Activated T-helper 1 cell treated with anti-CD3 and anti-CD28 coated beads, Interleukin-12 subunit alpha, Interleukin-12 subunit beta, Interleukin-2, Interleukin-4 antibody, amounts not matched to agents 30 ng/mL and 10 ng/mL and 1 ng/mL, durations not matched to agents 14 hours and 24 hours and 36 hours (primary cell): Measurements from ENCODE around the gene DNLZ. TPM values are rescaled to one million over a fixed set of nuclear protein-coding genes. Genes with fewer than 3 reads are reported as not detected.
A peak's percentile ranks its signal among the peaks of the same experiment; 100 is the strongest.

Source experiments
- DNase-seq: peaks from one replicate; pipeline ENCODE4 v3.0.0; 2021; ENCODE audit warnings: low spot score
- H3K27ac Mint-ChIP-seq: one replicate; pipeline ENCODE4 v1.8.0; 2021; ENCODE audit warnings: mild to moderate bottlenecking, mixed read lengths
- H3K27me3 Mint-ChIP-seq: one replicate; pipeline ENCODE4 v1.8.0; 2022; ENCODE audit warnings: mild to moderate bottlenecking, moderate library complexity, mixed read lengths; ENCODE audit not compliant: insufficient read depth
- H3K36me3 Mint-ChIP-seq: one replicate; pipeline ENCODE4 v1.8.0; 2021; ENCODE audit warnings: low read depth, mixed read lengths
- H3K4me1 Mint-ChIP-seq: one replicate; pipeline ENCODE4 v1.8.0; 2021; ENCODE audit warnings: low read depth, mixed read lengths
- H3K4me3 Mint-ChIP-seq: one replicate; pipeline ENCODE4 v1.8.0; 2021; ENCODE audit warnings: mild to moderate bottlenecking, moderate library complexity, mixed read lengths
- H3K9me3 Mint-ChIP-seq: one replicate; pipeline ENCODE4 v1.8.0; 2021; ENCODE audit warnings: mixed read lengths
- intact Hi-C: fragments of 100-400 bp; cut with micrococcal nuclease; formaldehyde crosslinking; loops from one replicate; pipeline ENCODE4 v1.15.1; 2024
- total RNA-seq: library from RNA; stranded (reverse); gene quantifications from 2 replicates; pipeline ENCODE4 v1.2.3, GENCODE V29; 2022

The DNLZ gene
- total RNA-seq, 1 donor from 2014 or later = 35.2 TPM

- intact Hi-C loops = loop anchor here (5.0 kb wide), 1 partner anchor 496 kb away; the partner anchor contains the start of gene CAMSAP1
- Mint-ChIP-seq H3K27ac (peak overlapping the region; percentile 52), H3K9me3 (no peaks in the 10 kb centered on the region), H3K27me3 (no peaks in the 10 kb centered on the region), H3K36me3 (peaks cover 56% of the 10 kb centered on the region), H3K4me3 (peak overlapping the region; percentile 65), H3K4me1 (peaks cover 38% of the 10 kb centered on the region)
- peak; percentile 69 for DNase-seq
These were observed 40.0 kb upstream of the DNLZ start for GRCh38 chr9:136403538-136403914.

- DNase-seq = no peak
- H3K4me1 Mint-ChIP-seq = peaks cover 41% of the 10 kb centered on the region
These were observed 38.5 kb upstream of the DNLZ start for GRCh38 chr9:136402067-136402466.

GRCh38 chr9:136401173-136401922 is 37.8 kb upstream of the DNLZ start:
- no peak for DNase-seq
- Mint-ChIP-seq H3K4me1 (peaks cover 41% of the 10 kb centered on the region), H3K36me3 (peaks cover 53% of the 10 kb centered on the region), H3K27me3 (no peaks in the 10 kb centered on the region), H3K27ac (no peak overlapping the region), H3K9me3 (no peaks in the 10 kb centered on the region), H3K4me3 (peak overlapping the region; percentile 53)
- intact Hi-C loops = loop anchor here (2.0 to 5.0 kb wide), 4 partner anchors 81 to 494 kb away; partner anchors contain the start of genes CAMSAP1, QSOX2 and SEC16A

More at GRCh38 chr9:136402067-136402466, 38.5 kb upstream of the DNLZ start:
- intact Hi-C loops = loop anchor here (5.0 kb wide), 1 partner anchor 495 kb away; the partner anchor contains the start of gene CAMSAP1
- Mint-ChIP-seq H3K36me3 (peaks cover 53% of the 10 kb centered on the region), H3K4me3 (no peak overlapping the region), H3K27me3 (no peaks in the 10 kb centered on the region), H3K9me3 (no peaks in the 10 kb centered on the region), H3K27ac (no peak overlapping the region)

DNA sequence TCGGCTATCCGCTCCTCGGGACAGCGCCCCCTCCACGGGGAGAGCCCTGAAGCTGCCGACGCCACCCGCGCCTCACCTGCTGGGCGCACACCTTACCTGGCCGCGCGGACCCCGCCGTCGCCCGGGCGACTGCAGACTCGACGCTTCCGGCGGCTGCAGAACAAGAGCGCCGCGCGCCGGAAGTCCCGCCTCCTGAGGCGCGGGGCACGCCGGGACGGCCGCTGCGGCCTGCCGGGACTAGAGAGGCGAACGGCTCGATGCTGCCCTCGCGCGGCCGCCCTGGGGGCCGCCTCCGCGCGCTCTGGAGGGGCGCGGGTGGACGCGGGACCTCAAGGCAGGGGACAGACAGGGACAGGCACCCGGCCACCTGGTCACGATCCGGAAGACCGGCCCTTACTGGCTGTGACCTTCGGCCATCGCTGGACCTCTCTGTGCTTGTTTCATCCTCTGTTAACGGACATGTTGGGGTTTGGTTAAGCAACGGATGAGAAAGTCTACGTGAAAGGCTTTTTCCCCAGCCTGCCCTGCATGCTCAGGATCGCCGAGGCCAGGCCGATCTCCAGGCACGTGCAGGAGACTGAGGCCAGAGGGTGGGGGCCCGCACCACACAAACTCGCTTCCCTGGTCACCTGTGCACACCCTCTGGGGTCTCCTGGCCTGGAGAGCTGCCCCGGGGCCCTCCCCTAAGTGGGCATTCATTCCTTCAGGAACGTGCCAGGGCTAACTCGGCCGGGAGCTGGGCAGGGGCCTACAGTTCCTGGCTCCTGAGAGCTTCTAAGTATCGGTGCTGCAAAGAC is 36.7 kb upstream of the DNLZ start, which contains the start of gene SNAPC4:
Gene SNAPC4, minus strand, starts transcription at position 133 of the 797 bp plus-strand sequence. CDS start 1,742 bp downstream, outside the sequence.
- peak; percentile 86 for DNase-seq
- intact Hi-C loops = loop anchor here (1.0 to 5.0 kb wide), 8 partner anchors 10 to 493 kb away; partner anchors contain the start of genes CAMSAP1, DNLZ, ENTR1 and PMPCA
- Mint-ChIP-seq H3K27ac (peak within 1 kb of the TSS; percentile 76), H3K27me3 (no peaks in the 10 kb centered on the region), H3K9me3 (no peaks in the 10 kb centered on the region), H3K4me3 (peak within 1 kb of the TSS; percentile 91), H3K4me1 (peaks cover 40% of the 10 kb centered on the region), H3K36me3 (peaks cover 48% of the 10 kb centered on the region)

DNA sequence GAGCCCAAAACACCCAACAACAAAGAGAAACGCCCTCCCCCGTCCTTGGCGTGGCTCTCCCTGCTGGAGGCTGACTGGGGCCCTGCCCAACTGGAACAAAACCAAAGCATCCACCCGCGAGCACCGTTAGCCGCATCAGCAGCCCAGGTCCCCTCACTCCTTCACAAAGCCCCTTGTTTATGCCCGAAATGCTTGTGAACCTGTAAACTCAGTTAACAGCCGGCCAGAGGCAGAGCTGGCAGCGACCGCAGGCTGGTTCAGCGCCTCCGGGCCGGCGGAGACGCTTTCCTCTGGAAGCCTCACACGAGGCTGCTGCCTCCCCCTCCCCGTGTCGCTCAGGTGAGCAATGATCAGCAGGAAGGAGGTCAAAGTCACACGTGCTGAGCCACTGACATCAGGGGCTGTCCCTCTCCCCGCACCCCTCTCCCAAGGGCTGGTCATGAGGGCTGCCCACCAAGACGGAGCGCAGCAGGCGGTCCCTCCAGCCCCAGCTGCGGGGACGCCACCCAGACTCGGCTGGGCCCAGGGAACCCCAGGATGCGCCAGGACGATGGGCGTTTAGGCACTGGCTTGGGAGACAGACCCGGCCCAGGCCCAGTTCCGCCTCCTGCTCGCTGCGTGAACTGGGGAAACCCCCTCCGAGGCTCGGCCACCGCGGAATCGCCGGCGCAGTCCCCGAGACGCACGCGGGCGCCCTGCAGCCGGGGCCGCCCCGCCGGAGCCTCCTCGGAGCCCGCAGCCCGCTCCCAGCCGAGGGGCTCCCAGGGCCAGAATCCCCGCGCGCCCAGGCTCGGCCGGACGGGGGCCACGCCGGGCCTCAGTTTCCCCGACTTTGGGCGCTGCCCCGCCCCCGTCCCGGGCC is 35.9 kb upstream of the DNLZ start:
- H3K4me3 Mint-ChIP-seq = peak overlapping the region; percentile 91
- peaks cover 42% of the 10 kb centered on the region for H3K36me3 Mint-ChIP-seq
- DNase-seq = peak; percentile 26
- intact Hi-C loops = loop anchor here (1.0 to 5.0 kb wide), 9 partner anchors 11 to 492 kb away; partner anchors contain the start of genes CAMSAP1, DNLZ, ENTR1 and PMPCA
- peak overlapping the region; percentile 76 for H3K27ac Mint-ChIP-seq
- no peaks in the 10 kb centered on the region for H3K9me3 Mint-ChIP-seq
- no peaks in the 10 kb centered on the region for H3K27me3 Mint-ChIP-seq
- H3K4me1 Mint-ChIP-seq = peaks cover 31% of the 10 kb centered on the region

- peak overlapping the region; percentile 91 for H3K4me3 Mint-ChIP-seq
- intact Hi-C loops = no loop called here
- peaks cover 33% of the 10 kb centered on the region for H3K36me3 Mint-ChIP-seq
- H3K9me3 Mint-ChIP-seq = no peaks in the 10 kb centered on the region
- H3K4me1 Mint-ChIP-seq = peaks cover 20% of the 10 kb centered on the region
- no peak overlapping the region for H3K27ac Mint-ChIP-seq
- DNase-seq = no peak
- H3K27me3 Mint-ChIP-seq = no peaks in the 10 kb centered on the region
These were observed 34.7 kb upstream of the DNLZ start for GRCh38 chr9:136398286-136398685.

DNA sequence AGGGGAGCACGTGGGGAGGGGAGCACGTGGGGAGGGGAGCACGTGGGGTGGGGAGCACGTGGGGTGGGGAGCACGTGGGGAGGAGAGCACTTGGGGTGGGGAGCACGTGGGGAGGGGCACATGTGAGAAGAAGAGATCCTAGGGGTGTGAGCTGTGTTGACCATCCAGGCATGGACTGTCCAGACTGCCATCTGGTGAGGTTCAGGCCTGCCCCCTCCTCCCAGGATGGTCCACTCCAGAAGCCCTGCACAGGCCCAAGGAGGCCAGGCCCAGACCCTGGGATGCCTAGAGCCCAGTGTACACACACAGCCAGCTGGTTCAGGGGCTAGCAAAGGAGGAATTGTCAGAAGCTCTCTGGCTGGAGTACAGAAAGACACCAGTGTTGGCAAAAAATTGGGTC is 34.1 kb upstream of the DNLZ start:
- intact Hi-C loops = no loop called here
- peaks cover 31% of the 10 kb centered on the region for H3K36me3 Mint-ChIP-seq

DNA sequence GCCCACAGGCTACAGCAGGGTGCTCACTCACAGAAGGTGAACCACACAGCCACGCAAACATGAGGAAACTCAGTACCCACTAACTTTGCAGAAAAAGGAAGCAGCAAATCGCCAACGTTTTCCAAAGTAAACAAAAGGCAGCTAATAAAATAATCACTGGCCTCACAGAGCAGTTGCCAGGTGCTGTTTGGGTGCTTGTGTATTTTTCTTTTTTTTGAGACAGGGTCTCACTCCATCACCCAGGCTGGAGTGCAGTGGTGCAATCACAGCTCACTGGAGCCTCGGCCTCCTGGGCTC is 32.6 kb upstream of the DNLZ start:
- Mint-ChIP-seq H3K4me1 (peaks cover 13% of the 10 kb centered on the region), H3K27ac (no peak overlapping the region), H3K36me3 (peaks cover 30% of the 10 kb centered on the region), H3K9me3 (no peaks in the 10 kb centered on the region), H3K4me3 (no peak overlapping the region), H3K27me3 (no peaks in the 10 kb centered on the region)
- DNase-seq = no peak
- intact Hi-C loops = no loop called here

More for the DNA sequence above, 34.1 kb upstream of the DNLZ start:
- Mint-ChIP-seq H3K4me3 (no peak overlapping the region), H3K4me1 (peaks cover 18% of the 10 kb centered on the region), H3K27ac (no peak overlapping the region), H3K27me3 (no peaks in the 10 kb centered on the region), H3K9me3 (no peaks in the 10 kb centered on the region)
- no peak for DNase-seq

DNA sequence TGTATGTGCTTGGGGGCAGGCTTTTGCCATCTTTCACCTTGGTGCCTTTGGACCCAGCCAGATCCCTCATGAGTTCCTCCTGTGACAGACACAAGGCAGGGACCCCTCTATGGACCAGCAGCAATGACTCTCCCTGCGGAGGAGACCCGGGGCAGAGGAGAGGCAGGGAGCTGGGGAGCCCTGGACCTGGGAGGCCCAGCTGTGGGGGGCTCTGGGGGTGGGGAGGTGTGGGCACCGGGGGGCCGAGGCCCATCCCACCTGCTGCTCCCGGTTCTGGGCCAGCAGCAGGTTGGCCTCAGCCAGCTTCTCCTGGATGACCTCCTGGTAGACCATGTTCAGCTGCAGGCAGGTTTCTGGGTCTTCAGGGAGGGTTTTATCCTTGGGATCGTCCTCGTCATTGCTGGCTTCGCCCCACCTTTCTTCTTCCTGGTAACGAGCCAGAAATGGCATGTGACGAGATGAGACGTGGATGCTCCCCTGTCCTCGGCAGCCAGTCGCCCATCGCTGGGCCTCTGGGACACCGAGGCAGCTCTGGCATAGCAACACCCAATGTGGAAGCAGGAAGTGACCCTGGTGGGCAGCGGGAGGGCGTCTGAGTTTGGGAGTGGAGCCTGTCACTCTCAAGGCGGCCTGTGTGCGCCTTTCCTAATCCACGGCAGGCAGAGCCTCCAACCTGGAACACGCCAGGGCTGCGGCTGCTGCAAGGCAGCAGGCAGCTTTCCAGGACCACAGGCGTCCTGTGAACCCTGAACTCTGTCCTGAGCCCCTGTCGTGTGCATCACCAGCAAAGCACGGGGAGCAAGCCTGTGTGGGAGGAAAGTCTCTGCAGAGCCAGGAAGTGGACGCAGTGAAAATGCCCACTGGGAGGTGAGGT is 32.0 kb upstream of the DNLZ start:
- Mint-ChIP-seq H3K9me3 (no peaks in the 10 kb centered on the region), H3K36me3 (peaks cover 31% of the 10 kb centered on the region), H3K27ac (no peak overlapping the region), H3K4me3 (no peak overlapping the region), H3K27me3 (no peaks in the 10 kb centered on the region), H3K4me1 (peaks cover 13% of the 10 kb centered on the region)
- no peak for DNase-seq
- intact Hi-C loops = no loop called here

DNA sequence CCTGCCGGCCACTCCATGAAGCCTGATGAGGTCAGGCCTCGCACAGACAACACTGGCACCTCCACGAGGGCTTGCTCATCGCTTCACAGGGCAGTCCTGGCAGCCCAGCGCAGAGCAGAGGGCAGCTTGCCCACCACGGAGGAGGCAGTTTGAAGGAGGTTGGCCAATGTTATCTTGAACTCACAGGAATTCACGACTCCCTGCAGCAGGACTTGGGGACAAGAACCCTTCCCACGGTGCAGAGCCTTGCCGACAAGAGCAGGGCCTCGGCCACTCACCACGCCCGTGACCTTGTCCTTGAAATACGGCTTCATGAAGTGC is 31.4 kb upstream of the DNLZ start:
- Mint-ChIP-seq H3K27ac (no peak overlapping the region), H3K27me3 (no peaks in the 10 kb centered on the region)
- intact Hi-C loops = no loop called here

DNA sequence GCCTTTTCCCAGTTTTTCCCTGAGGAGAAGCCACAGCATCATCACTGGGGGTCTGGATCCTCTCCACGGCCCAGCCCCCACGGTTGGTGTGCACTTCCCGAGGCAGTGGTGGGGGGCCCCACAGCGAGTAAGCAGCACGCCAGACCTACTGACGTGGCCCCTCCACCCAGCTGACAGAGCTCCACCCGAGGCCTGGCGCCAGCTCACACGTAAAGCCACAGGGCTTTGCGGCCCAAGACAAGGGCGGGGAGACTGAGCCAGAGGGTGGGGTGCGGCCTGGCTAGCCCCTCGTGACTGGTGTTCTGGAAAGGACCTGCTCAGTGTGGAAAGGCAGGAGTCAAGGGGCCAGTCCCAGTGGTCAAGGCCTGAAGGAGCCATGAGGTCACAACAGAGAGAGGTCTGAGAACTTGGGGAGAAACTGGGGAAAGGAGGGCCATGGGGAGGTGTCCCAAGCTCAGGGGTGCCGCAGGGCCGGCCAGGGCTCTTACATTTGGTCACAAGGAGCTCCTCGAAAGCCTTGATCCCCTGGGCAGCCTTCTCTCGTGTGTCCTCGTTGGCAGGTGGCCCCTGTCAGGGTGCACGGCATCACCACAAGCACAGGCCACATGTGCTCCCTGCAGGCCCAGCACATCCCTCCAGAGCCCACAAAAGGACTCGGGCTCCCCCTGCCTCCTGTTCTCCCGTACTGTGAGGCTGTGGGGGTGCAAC is 30.9 kb upstream of the DNLZ start:
- intact Hi-C loops = no loop called here
- no peak for DNase-seq
- Mint-ChIP-seq H3K9me3 (no peaks in the 10 kb centered on the region), H3K4me1 (peaks cover 13% of the 10 kb centered on the region), H3K36me3 (peaks cover 35% of the 10 kb centered on the region), H3K27me3 (no peaks in the 10 kb centered on the region), H3K4me3 (no peak overlapping the region), H3K27ac (no peak overlapping the region)

More for the DNA sequence above, 31.4 kb upstream of the DNLZ start:
- no peak overlapping the region for H3K4me3 Mint-ChIP-seq
- DNase-seq = no peak
- H3K9me3 Mint-ChIP-seq = no peaks in the 10 kb centered on the region
- H3K36me3 Mint-ChIP-seq = peaks cover 32% of the 10 kb centered on the region
- peaks cover 13% of the 10 kb centered on the region for H3K4me1 Mint-ChIP-seq
